Left lobe of liver (tissue), 2 donors: ENCODE data around the gene ZBTB20. TPM values are rescaled to one million over a fixed set of nuclear protein-coding genes. Genes with fewer than 3 reads are reported as not detected.

Source experiments
- ATAC-seq: fragments of 200-7000 bp; cut with Tn5 transposase; one replicate; pipeline ENCODE4 v1.9.1; 2020; ENCODE audit warnings: mild to moderate bottlenecking, moderate library complexity
- DNase-seq: peaks from one replicate; pipeline ENCODE4 v3.0.0-alpha.2; 2020; ENCODE audit warnings: low spot score
- total RNA-seq: library from RNA; stranded (reverse); gene quantifications from one replicate; pipeline ENCODE4 v1.2.1, GENCODE V29; 2021
- donor health status: DM: no; HTN: no; CAD: no; lungs with moderate emphysema.
- donor health status: DM: no; HTN: yes; CAD: no.

The ZBTB20 gene
- total RNA-seq, 1 donor from 2014 or later: 50.6 TPM

- DNase-seq (no peak), ATAC-seq (no peak)
These were observed 531.5 kb downstream of the ZBTB20 start for GRCh38 chr3:114615523-114616085.

GRCh38 chr3:114609973-114610630 is 537.0 kb downstream of the ZBTB20 start:
- DNase-seq (no peak), ATAC-seq (no peak)

GRCh38 chr3:114608293-114608692 is 538.8 kb downstream of the ZBTB20 start:
- ATAC-seq: no peak

DNA sequence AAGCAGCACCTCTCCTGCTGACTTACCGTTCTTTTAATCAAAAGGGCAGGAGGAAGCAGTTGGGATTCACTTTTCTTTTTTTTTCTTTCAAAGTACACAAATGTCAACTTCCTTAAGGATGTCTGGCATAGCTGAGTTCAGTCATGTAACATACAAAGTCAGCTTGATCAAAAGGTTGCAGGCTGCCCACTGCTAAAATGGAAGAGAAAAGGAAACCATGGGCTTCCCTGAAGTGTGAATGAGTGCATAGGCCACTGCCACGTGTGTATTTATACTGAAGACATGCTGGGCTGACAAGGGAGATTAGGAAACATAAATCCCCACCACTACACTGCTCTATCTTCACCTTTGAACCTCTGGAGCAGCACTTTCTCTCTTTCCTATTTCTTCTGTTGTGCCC is 540.8 kb downstream of the ZBTB20 start:
- no peak for DNase-seq
- ATAC-seq: peak; percentile 37

More at GRCh38 chr3:114608293-114608692, 538.8 kb downstream of the ZBTB20 start:
- DNase-seq: no peak

DNA sequence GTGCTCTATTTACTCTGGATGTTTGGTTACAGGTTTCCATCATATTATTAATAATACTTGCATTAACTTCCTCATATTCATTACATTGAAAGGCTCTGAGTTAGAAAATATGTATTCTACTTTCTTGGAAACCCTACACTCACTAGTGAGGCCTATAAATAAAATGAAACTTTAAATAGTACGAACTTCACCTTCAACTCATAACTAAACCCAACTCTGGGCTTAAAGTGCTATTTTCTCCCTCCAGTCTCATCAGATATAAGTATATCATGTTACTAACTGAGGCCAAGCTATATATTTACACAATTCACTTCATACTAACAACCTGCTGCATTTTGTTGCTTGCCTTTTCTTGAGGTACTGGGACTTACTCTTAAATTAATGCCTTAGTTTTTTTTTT is 546.5 kb downstream of the ZBTB20 start:
- ATAC-seq (no peak), DNase-seq (no peak)

GRCh38 chr3:114597871-114598270 is 549.2 kb downstream of the ZBTB20 start:
- ATAC-seq: no peak
- no peak for DNase-seq

- peak; percentile 19 for ATAC-seq
- DNase-seq: no peak
These were observed 550.1 kb downstream of the ZBTB20 start for GRCh38 chr3:114597012-114597411.

- ATAC-seq (no peak), DNase-seq (no peak)
These were observed 550.9 kb downstream of the ZBTB20 start for GRCh38 chr3:114596147-114596546.

GRCh38 chr3:114595522-114596028 is 551.5 kb downstream of the ZBTB20 start:
- DNase-seq (no peak), ATAC-seq (no peak)

DNA sequence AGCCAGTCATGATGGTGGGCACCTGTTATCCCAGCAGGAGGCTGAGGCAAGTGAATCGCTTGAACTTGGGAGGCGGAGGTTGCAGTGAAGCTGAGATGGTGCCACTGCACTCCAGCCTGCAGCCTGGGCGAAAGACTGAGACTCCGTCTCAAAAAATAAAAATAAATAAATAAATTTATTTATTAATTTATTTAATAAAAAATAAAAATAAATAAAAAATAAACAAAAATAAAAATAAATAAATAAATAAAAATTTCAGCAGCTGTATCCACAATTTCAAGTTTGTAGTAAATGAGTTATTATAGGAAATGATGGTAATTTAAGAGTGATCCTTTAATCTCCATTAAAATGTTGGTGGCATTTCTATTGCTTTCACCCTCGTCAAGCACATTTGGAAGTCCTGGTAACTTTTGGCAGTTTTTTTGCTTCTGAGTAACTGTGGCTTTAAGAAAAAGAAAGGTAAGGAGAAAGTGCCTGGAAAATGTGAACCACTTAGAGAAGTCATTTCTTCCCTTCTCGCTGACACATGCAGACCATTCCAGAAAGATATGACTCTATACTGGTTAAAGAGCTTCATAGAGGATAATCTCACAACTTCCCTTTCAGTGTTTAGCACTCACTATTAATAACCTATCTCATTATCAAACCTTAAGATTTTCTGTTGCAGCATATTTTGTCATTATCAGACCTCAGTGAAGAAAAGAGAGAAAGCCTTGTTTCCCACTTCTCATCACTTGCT is 556.6 kb downstream of the ZBTB20 start:
- ATAC-seq (no peak), DNase-seq (no peak)

DNA sequence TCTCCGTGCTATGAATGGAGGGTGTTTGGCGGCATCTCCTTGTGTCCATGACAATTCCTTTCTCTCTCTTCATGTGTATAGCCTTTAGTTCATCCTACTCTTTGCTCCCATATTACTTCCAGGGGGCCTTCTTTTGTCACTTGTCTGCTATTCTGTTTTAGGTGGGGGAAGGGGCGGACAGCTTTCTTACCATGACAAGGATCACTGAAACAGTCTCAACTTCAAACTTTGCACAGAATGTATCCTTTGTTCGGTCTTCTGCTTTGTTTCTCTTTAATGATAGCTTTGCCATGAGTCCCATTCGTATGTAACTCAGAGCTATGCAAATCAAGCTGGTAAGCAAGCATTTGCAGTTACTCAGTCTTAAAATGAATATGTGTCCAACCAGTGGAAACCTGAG is 559.1 kb downstream of the ZBTB20 start:
- no peak for DNase-seq
- ATAC-seq: no peak

DNA sequence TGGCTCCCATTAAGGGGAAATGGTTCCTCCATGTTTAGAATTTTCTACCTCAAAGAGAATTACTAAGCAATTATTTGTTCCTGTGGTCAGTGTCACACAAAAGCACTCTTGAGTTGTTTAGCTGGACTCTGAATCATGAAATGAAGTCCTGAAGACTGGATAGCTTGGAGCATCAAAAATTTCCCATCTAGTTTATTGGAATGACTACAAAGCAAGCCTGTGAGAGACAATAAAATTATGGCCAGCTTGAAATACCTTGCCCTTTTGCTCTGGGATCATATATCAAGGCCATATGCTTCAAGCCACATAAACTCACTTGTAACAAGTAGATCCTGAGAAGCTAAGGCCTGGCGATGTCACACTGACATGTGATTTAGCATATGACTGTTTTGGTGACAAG is 561.0 kb downstream of the ZBTB20 start:
- DNase-seq (no peak), ATAC-seq (no peak)

GRCh38 chr3:114585687-114586086 is 561.4 kb downstream of the ZBTB20 start:
- DNase-seq (no peak), ATAC-seq (peak; percentile 26)

DNA sequence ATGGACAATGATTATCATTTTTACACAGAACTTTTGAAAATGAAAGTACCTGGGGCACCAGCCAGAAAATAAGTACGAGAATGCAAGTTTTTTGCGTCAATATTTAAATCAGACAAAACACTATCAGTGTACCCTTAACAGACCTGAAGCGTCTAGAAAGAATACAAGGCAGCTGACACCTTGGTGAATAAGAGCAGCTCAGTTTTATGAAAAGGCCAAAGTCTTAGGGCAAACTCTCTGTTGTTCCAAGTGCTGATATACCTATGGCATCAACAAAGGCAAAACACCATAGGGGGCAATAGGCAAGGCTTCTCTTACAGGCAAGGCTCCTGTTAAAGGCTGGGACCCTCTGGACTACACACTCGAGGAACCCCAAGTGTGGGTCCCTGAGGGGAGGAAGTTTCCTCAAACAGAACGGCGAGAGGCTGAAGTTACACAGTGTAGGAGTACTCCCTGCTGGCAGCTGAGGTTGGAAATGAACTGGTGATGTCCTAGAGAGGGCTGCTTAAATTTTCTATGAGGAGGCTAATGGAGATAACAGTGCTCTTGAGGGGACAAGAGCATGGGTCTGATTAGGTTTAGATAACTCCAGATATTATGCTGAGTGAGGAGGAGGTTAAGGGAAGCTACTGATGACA is 562.2 kb downstream of the ZBTB20 start:
- DNase-seq (no peak), ATAC-seq (peak; percentile 63)

GRCh38 chr3:114582929-114583328 is 564.2 kb downstream of the ZBTB20 start:
- ATAC-seq (no peak), DNase-seq (no peak)

DNA sequence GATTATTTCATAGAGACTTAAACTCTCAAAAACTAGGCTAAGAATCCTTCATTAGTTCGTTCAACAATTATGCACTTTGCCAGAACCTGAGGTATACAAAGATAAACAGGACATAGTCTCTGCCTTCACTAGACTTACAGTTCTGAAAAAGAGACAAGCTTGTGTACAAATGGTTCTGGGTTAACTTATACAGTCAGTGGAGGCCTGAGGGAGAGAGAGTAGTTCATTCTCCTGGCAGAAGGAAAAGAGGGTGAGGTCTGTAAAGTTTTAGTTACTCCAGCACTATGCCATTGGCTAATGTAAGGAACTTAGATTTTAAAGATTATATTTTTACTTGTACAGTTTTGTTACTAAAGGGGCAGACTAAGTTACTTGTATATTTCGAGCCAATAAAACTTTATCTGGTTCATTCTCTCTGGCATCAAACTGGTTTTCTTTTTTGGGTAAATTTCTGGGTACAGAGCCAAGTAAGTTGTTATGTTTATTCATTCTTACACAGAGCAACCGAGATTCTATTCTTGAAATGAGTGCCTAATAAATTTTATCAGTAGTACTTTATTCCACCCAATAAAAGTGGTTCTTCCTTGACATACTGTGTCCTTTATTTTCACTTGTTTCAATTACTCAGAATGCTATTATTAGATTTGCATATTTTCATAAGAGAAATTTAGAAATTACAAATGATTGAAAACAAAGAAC is 574.6 kb downstream of the ZBTB20 start:
- no peak for ATAC-seq
- DNase-seq: no peak

DNA sequence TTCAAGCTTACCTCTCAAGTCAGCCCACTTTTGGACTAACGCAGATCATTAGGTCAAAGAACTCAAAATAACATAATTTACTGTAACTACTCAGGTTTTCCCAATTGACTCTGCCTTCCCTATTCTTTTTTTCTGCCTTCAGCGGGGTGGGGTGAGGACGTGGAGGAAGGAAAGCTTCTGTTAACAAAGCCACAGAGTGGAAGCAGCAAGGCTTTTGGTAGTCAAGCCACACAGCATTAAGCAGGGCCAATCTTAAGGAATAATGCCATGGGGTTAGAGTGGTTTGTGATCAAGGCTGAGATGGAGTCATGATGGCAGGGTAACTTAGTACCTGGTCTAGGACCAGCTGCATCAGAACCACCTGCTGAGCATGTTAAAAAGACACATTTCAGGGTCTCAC is 575.7 kb downstream of the ZBTB20 start:
- no peak for DNase-seq
- ATAC-seq: peak; percentile 13

DNA sequence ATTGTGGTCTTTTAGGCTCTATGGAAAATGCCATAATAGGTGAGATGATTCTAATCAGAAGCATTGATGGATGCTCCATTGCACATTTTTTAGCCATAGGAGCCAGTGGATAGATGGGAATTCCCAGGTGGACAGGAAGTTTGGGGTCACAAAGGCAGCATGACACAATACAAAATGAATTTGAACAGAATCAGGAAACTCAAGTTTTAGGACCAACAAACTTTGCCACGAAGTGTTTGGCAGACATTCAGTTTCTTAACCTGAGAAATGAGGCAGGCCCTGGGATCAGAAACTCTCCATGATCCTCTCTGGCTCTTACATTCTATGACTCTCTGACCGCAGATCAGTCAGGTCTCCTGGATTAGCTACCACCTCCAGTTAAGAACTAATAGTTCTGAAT is 577.9 kb downstream of the ZBTB20 start:
- ATAC-seq (no peak), DNase-seq (no peak)

DNA sequence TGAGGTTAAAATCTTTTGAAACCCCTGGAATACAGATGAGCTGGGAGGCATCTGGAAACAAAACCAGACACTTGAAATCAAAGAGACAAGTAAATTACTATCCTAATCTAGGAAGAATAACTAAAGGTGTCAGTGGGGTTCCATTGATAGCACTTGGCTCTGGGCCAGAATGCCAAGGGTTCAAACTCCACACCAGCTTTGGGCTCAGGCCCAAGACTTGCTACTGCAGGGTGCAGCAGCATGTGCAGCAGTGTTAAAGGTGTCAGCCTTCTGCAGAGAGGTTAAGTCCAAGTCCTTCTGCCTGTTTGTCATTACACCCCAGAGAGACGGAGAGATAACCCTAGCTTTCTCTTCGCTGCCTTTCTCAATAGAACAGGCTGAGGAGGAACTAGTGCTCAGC is 579.3 kb downstream of the ZBTB20 start:
- DNase-seq (peak; percentile 59), ATAC-seq (peak; percentile 79)

GRCh38 chr3:114566767-114567166 is 580.3 kb downstream of the ZBTB20 start:
- no peak for DNase-seq
- ATAC-seq: no peak

GRCh38 chr3:114566162-114566755 is 580.8 kb downstream of the ZBTB20 start:
- DNase-seq: no peak

More at GRCh38 chr3:114566162-114566755, 580.8 kb downstream of the ZBTB20 start:
- ATAC-seq: no peak
